GM18873 (cell line): ENCODE data around the gene BCAS3.

Experiments used
- ATAC-seq: cut with Tn5 transposase; IDR thresholded peaks from one replicate; pipeline ENCODE4 v1.9.1; 2021; ENCODE audit warnings: mild to moderate bottlenecking, moderate library complexity, moderate number of reproducible peaks; ENCODE audit not compliant: unreplicated experiment, low FRiP score

The BCAS3 gene

DNA sequence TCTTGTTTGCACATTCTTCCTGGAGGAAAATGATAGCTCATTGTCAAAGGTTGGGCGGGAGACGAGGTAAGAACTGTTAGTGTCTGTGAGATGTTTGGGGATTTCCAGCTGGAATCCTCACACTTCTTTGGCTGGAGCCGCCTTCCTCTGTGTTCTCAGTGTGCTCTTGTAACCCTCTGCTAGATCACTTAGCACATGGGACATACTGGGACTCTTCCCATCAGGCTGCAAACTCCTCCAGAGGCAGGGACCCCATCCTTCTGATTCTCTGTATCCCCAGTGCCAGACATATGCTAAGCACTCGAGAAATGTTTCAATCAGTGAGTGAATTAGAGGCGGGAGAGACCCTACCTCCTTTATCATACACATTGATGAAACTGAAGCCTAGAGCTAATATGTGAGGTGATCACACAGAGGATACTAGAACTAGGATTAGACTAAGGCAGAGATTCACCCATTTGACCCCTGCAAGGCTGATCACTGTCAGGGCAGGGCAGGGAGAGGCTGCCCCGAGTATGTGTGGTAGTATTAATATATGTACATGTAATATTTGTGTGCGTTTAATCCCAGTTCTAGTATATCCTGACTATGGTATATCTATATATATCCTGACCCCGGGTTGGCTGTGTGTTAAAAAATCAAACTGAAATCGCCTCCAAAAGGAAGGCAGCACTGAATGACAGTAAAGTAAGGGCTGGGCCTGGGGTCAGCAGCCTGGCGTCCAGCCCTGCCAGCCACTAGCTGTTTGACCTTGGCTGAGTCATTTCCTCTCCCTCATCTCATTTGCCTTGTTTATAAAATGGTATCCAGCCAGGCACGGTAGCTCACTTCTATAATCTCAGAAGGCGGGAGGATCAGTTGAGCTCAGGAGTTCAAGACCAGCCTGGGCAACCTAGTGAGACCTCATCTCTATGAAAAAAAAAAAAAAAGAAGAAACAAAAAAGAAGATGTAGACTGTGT lies 646.5 kb downstream of the BCAS3 start:
- ATAC-seq, result no peak

DNA sequence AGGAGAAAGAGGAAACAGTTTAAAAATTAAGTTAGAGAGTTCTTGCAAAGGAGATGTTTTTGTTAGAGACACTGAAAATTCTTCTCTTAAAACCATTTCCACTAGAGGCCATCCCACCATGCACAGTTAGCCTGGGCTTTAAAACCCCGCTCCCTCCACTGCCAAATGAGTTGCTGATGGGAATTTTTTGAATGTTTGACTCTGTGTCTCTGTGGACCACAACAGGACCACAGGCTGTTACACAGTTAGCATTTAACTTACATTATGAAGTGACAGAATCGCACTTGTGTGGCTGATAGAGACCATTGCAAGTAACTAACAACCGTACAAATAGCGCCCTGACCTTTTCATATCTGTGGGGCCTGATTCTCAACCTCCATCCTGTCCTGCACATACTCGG lies 647.3 kb downstream of the BCAS3 start:
- no peak for ATAC-seq

DNA sequence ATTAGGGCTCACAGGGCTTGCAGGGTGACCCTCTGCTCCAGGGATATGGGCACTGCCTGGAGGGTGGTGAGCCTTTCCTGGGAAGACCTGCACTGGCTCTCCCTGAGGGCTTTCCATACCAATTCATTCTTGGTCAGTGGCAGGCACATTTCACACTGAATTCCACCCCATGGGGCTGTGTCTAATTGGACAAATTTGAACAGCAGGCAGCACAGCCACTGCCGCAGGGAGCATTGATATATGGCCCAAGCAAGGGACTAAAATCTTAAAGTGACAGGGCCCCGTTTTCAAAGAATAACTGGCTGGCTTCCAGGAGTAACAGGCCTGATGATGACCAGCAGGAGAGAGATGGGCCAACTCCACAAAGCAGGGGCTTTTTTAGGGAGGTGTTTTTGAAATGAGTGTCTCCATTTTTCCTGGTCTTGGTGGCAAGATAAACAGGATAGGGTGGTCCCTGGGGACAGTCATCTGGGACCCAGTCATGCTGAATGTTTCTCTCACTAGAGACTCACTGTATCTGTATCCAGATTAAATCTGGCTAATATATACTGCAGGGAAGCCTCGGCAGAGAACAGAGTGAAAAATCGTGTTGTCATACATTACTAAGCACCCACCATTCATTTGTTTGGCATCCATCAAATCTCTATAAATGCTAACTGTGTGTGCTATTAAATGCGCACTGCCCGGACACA lies 647.9 kb downstream of the BCAS3 start:
- ATAC-seq, result no peak

DNA sequence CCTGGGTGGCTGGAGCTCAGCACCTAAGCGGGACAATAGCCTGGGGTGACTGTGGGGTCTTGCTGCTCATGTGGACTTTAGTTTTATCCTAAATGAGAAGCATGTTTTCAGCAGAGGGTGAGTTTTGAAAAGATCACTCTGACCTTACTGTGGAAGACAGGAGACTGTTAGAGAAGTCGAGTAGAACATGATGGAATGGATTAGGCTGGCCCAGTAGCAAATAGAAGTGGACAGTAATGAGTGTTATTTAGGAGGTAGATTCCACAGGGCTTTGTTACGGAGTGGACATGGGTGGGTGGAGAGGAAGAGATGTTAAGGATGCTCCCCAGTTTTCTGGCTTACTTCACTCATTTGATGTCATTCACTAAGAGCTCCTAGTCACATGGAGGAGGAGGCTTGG lies 648.7 kb downstream of the BCAS3 start:
- no peak for ATAC-seq

DNA sequence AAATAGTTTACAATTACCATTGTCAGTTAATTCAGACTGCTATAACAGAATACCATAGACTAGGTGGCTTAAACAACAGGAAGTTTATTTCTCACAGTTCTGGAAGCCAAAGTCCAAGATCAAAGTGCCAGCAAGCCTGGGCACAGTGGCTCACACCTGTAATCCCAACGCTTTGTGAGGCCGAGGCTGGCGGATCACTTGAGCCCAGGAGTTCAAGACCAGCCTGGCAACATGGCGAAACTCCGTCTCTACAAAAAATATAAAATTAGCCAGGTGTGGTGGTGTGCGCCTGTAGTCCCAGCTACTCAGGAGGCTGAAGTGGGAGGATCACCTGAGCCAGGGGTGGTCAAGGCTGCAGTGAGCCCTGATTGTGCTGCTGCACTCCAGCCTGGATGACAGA lies 650.7 kb downstream of the BCAS3 start:
- ATAC-seq, result no peak

DNA sequence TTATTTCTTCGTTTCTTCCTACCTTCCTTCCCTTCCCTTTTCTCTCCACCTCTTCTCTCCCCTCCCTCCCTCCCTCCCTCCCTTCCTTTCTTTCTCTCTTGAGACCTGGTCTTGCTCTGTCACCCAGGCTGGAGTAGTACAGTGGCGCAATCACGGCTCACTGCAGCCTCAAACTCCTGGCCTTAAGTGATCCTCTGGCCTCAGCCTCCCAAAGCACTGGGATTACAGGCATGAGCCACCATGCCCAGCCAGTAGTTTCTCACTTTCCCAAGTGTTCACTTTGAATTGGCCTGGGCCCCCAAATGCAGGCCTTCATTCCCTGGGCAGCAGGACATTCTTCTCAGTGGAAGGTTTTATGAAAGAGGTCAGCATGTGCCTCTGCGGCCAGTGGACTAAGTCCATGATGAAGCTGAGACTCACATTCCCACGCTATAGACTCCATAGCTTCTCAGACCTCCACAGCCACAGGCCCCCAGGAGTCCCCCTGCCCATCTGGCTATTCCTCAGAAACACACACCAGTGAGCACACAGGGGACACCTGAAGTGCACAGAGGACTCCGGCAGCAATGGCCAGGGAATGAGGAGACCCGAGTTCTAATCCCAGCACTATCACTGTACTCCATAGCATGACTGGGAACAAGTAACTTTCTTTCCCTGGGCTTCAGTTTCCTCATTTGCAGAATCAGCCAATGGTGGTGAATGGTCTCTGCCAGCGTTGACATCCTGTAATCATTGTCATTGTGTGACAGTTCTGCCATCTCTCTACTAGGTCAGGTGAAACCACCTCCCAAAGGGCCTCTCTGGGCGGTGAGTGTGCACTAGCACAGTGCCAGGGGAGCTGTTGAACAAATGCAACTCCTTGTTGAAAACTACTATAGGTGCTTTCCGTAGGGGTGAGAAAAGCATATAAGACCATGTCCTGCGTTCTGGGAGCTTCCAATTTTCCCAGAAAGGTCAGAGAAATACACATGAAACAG lies 652.8 kb downstream of the BCAS3 start:
- no peak for ATAC-seq

DNA sequence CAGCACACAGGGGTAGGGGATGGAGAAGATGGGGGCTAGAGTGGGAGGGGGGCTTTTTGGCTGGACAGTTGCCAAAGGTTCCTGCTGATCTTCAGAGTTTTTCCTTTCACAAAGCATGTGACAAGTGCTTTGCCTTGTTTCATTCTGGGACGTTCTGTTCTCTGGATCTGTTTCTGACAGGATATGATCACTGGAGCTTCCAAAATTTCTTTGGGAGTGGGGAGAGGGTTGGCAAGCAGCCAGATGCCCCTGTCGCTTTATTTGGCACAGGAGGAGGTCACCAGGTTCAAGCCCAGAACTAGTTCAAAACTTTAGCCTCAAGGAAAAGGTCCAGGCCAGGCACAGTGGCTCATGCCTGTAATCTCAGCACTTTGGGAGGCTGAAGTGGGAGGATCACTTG lies 653.5 kb downstream of the BCAS3 start:
- no peak for ATAC-seq

DNA sequence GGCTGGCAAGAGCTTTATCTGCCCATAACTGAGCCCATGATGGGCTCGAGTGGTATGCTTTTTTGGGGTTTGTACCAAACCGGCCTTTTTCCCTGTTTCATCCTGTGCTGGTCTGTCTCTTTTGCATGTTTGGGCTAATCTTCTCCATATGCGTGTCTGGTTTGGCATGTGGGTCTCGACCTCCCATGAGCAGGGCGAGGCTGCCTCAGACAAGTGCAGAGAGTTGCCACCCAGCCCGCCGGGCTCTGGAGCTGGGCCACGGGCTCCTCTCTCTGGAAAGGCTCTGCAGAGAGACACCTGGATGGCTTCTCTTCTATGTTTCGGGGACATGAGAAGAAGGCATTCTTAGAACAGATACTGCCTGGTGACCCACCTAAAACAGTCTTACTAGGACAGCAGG lies 654.2 kb downstream of the BCAS3 start:
- no peak for ATAC-seq

DNA sequence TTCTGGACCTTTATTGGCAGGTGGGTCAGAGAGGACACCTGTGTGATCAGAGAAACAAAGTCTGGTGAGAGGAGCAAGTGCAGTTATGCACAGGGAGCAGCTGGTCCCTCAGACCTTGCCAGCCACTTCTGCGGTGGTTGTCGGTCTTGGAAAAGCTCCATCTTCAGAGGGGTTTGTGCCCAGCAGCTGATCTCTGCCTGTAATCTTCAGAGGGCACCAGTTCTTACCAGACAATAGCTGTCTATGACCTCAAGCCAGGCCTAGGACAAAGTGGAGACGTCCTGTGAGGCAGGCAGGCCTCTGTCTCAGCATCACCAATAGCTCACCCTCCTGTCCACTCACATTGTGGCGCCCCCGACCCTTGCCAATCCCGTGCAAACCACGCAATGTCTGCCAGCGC lies 655.5 kb downstream of the BCAS3 start:
- ATAC-seq, result no peak

DNA sequence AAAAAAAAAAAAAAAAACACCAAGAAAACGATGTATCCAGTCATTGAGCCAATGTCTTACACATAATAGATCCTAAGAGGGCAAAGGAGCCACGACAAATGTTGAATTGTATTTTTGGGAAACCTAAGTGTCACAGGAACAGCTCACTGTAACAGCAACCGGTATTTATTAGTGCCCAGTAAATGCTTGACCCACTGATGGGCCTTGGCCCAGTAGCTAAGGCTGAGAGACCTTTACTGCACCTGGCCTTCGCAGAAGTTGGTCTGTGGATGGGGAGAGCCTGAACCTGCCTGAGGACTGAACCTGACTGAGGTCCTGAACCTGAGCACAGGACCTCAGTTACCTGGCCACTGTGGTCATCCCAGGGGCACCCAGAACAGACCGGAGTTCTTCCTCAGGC lies 657.0 kb downstream of the BCAS3 start:
- ATAC-seq, result no peak

DNA sequence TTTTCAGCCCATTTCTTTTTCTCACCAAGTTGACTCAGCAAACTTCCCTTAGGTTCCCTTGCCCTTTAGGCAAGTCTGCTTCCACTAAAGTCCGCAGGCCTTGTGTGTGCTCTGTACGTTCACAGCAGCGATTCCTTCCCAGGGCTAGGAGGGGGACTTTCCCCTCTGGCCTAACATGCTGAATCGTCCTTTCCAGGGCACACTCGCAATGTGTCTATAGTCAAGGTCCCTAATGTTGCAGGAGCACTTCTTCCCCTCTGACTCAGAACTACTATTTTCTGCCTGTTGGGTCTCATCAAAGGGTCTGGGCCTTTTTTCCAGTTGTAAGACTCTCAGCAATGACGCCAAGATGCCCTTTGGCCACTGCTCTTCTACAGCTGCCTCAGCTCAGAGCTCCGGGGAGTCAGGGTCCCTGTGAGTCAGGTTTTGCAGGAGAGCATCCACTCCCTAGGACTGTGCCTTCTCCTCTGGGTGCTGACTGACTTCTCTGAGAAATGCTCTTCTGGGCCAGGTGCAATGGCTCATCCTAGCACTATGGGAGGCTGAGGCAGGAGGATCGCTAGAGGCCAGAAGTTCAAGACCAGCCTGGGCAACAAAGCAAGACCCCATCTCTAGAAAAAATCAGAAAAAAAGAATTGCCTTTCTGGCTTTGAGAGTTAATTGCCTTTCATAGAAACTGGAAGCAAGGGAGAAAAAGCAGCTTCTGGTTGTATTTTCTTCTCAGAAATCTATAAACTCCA lies 657.6 kb downstream of the BCAS3 start:
- ATAC-seq, result no peak

DNA sequence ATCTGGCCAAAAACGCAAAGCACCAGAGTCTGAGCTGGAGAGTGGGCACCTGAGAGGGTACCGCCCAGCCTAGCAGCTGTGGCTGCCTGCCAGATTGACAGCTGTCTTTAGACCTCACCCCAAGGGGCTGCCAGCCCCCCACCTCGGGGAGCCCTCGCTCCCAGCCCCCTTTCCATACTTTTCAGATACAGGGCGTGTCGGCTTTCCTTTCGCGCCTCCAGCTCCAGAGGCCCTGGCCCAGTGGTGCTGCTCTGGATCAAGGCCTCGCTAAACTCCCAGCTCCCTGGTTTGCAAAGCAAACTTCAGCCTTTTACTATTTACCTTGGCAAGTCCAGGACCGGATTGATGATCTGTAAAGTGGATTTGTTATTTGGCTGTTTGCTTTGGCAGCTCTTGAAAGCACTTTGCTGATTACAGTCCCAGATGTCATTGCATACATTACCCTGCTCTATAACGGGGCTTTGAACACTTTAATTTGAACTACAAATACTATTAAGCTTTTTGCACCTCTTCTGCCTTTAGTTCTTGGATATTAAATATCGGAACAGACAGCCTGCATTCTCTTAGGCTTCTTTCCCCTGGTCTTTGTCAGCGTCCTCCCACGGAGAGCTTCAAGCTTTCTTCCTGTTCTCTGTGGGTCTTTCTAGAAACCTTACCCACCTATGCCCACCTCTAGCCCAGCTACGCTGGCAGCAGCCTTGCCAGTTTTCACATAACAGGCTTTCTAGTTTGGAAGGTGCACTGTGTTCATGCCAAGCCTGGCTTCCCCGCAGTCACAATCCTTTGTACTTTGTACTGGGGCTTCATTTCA lies 658.4 kb downstream of the BCAS3 start:
- no peak for ATAC-seq

DNA sequence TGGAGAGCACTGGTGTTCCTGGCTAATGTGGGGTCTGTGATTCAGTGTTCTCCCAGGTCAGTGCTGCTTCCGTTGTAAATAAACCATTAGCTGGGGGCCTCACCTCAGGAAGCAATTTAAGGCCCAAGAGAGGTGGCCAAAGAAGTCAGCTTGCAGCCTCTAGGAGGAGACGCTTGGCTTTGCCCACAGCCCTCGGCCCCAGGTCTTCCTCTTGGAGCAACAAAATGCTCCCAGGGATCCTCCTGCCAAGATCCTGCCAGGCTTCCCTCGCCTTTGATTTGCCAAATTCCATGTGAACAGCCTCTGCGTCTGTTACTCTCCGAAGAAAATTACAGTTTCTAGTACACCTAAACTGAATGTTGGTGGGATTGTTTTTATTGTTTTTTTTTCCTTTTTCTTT lies 659.6 kb downstream of the BCAS3 start:
- no peak for ATAC-seq

DNA sequence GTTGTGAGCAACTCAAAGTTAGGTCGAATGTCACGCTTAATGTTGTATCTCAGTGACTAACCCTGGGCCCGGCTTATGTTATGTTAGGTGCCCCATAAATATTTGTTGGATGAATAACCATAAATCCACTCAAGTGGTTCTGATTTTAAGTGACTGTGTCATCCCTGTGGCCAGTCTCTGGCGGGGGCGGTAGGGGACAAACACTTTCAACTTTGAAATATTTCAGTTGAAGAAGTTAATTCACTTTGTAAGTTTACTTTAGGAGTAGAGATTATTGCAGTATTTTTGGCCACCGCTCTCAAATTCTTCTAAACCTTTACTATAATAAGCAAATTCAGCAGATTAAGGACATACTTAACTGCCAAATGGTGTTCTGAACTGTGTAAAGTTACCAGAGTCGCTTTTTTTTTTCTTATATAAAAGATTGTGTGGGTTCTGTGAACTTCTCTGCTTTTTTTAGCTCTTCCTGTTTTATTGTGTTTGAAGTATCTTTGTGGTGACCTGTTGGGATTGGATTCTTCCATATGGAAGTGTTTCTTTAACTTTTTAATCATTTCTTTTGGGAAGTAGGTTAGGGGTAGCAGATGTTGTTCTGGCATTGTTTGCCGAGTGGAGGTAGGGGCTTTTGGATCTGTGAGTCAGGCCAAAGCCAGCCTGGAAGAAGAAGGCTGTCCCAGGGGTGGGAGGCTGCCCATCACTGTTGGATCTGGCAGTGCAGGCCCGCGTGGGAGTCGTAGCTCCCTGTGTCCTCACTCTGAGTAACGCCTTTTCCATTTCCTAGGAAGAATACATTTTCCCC lies 660.5 kb downstream of the BCAS3 start:
- ATAC-seq, result no peak

DNA sequence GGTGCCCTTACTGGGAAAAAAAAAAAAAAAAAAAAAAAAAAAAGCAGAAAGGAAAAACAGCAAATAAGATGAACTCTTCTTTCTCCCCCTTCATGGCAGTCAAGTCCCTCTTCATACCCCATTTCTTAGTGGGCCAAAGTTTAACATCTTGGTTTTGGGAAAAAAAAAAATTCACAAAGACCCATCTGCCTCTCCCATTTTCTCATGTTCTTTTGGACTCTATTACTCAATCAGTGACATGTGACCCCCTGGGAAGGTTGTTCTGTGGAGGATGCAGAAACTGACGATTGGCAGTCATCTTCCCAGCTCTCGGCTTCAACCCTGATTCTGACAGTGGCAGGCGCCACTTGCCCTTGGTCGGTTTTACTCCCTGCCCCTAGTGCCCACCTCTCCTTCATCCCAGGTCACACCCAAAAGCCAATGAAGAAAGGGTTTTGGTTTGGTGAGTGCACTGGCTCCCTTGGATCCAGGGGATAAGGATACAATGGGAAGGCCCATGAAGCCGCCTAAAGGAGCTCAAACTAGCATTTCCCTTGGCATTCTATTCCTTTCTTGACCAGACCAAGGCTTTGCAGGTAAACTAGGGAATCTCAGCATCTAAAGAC lies 661.3 kb downstream of the BCAS3 start:
- ATAC-seq, result no peak

DNA sequence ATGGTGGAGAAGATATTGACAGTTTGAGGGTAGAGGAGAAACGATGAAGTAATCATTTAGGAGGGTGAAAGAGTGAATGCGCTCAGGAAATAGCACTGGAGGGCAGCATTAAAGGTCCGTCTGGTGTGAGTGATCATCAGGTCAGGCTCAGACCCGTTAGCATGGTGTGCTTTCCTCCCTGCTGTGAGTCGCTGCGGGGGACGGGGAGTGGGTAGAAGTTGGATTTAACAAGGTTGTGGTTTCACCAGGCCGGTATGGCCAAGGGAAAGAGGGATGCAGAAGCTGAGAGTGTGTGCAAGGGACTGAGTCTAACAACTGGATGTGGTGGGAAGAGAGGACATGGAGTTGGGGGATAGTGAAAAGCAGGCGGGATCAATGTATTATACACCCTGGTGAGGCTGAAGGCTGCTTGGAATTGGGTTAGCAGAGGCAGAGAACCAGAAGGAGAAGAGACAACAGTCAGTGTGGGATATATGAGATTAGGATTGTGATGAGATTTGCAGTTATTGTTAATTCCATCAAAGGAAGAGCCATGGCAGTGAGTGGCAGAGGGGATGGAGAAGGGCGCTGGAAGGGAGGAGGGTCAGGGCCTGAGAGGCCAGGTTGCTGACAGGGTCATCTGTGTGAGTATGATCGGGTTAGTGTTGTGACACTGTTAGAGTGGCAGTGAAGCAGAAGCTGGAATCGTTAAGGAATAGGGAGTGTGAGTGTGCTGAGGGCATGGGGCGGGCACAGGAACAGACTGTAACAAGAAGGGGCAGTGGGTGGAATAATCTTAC lies 663.0 kb downstream of the BCAS3 start:
- no peak for ATAC-seq

DNA sequence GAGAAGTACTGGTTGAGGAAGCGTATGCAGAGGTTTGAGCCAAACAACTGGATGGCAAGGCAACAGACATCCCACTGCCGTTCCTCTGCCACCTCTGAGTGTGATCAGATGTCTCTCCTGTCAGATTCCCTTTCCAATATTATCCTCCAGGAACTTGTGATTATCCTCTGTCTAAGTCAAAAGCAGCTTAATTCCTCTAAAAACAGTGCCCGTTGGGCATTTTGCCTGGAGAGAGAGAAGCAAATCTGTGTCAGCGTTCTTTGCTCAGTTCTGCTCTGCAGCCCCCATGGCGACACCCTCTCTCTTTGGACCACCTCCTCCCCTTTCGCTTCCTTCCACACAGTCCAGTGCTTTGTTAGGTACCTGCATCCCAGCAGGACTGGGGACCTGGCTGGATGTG lies 665.9 kb downstream of the BCAS3 start:
- no peak for ATAC-seq
